ENCODE measurements around the gene SNCAIP.

Gene SNCAIP

DNA sequence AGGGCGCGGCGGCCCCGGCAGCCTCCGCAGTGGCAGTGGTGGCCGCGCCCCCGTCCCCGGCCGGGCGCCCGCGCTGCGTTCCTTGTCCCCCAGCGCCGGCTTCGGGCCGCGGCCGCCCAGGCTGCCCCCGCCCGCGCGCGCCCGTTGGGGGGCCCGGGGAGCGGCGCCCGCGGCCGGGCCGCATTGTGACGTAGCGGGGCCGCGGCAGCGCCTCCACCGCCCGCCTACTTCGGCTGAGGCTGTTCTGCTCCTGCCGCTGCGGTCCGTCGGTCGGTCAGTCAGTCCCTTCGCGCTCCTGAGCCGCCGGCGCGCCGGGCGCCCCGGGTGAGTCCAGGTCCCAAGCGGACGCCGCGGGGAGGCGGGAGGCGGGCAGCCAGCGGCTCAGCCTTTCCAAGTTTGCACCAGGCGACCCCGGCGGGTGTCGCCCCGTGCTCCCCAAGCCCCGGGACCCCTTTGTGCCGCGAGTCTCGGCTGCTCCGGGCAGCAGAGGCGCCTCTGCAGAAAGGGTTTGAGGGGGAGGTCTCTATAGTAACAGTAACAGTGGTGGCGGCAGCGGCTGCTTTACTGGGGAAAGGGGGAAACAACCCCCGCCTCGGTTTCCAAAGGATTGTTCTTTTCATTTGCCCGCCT is at the start of gene SNCAIP:
Gene SNCAIP (plus strand): TSS at position 277 of the 630 bp plus-strand sequence. CDS start 78,898 bp downstream, outside the sequence.
- no peak for DNase-seq

- DNase-seq: no peak
Observed at GRCh38 chr5:122263352-122264030, 48.5 kb upstream of the SNCAIP start.

GRCh38 chr5:122264610-122265009 is 47.4 kb upstream of the SNCAIP start:
- no peak for DNase-seq

- DNase-seq: no peak
Observed at GRCh38 chr5:122267185-122267584, 44.9 kb upstream of the SNCAIP start.

- no peak for DNase-seq
Observed at GRCh38 chr5:122273696-122274095, 38.3 kb upstream of the SNCAIP start.

DNA sequence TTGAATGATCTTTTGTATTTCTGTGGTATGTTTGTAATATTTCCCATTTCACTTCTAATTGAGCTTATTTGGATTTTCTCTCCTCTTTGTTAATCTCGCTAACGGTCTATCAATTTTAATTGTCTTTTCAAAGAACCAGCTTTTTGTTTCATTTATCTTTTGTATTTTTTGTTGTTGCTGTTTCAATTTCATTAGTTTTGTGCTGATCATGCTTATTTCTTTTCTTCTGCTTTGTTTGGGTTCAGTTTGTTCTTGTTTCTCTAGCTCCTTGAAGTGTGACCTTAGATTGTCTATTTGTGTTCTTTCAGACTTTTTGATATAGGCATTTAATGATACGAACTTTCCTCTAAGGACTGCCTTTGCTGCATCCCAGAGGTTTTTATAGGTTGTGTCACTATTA is 28.4 kb upstream of the SNCAIP start:
- DNase-seq: no peak

DNA sequence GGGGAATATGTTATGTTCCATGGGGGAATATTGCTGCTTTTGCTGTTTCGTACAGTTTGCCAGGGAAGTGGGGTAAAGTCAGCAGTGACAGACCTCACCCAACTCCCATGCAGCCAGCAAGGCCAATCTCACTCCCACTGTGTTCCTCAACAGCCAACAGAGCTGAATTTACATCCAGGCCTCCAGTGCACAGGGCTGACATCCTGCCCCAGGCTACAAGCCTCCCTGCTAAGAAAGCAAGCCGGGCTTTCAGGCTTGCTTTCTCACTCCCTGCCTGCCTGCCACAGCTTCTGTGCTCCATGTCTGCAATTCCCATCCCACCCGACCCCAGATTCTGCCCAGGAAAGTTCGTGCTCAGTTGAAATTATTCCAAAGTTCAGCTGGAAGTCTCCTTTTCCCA is 25.5 kb upstream of the SNCAIP start:
- DNase-seq: no peak

GRCh38 chr5:122287101-122287500 is 24.9 kb upstream of the SNCAIP start:
- no peak for DNase-seq

- no peak for DNase-seq
Observed at GRCh38 chr5:122291000-122291901, 20.8 kb upstream of the SNCAIP start.

GRCh38 chr5:122292332-122292731 is 19.7 kb upstream of the SNCAIP start:
- no peak for DNase-seq

DNA sequence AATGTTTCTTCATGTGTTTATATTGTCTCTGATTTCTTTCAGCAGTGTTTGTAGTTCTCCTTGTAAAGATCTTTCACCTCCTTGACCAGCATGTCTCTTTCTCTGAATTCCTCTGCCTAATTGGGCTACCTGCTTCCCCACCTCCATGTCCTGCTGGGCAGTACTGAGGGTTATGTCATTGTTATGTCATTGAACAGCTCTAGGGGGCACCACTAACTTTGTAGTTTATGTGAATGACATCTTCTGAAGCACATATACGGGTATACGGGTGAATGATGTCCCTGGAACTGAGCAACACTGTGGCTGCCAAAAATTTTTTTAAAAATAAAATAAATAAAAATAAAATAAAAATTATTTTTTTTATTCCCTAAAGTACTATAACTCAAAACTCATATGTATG is 16.9 kb upstream of the SNCAIP start:
- no peak for DNase-seq

GRCh38 chr5:122296871-122297270 is 15.2 kb upstream of the SNCAIP start:
- no peak for DNase-seq

- DNase-seq: no peak
Observed at GRCh38 chr5:122297587-122298298, 14.3 kb upstream of the SNCAIP start.

DNA sequence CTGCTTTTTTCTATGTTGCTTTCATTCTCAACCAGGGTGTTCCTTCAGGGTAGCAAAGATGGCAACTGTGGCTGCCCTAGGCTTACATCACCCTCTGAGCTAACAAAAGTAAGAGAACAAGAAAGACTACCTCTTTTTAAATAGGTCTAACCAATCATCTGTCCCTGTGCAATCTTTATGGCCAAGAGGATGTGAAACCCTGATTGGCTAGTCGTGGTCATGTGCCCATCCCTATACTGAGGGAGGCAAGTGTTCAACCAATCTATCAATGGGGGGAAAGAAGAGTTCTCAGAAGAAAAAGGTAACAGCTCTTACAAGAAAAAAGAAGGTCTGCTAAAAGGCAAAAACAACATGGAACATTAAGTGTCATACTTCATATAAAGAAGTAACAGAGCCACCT is 11.7 kb upstream of the SNCAIP start:
- no peak for DNase-seq

DNA sequence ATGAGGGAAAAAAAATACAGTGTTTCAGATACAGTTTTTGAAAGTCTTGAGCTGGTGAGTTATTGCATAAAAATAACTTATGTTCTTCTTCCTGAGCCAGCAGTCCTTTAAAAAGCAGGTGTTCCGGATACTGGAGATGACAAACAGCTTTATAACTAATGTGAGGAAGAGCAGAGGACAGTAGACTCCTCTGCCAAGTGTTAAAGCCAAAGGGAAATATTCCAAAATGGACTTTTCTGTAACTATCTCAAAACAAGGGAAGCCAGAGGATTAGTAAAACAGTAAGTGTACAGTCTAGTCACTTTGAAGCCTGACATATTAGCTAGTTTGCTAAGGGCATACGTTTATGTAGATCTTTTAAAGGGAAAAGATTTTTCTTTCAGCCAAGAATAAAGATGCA is 11.0 kb upstream of the SNCAIP start:
- no peak for DNase-seq

GRCh38 chr5:122304471-122305215 is 7.4 kb upstream of the SNCAIP start:
- DNase-seq: no peak

DNA sequence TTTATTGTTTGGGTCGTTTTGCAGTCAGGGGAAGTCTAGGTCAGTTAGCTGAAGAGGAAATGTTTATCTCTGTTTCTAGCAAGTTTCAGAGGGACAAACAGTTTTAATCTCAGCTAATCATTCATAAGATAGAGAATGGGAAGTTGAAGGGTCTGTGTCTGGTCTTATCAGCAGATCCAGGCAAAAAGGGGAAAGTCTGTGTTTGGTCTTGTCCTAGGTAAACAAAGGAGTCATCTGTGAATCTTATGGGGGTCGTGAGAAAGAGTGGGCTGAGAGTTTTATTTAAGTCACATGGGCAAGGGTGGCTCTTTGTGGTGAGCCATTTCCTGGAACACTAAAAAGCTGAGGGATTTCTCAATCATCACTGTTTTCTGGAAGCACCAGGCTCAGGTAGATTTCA is 5.6 kb upstream of the SNCAIP start:
- DNase-seq: no peak

DNA sequence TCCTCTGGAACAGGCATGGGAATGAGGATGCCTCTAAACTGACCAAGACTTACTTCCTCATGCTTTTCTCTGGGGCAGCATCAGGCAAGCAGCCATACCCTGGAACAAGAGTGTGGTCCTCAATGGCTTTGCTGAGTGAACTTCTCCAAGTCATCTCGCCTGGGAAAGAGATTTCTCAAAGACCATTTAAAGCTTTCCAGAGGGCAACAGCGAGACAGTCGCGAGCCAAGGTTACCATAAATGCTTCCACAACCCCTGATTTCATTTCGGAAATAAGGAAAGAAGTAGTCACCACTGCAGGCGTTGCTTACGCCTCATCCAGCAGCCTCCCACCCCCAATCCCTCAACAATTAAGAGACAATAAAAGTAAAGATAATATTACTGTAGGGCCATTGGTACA is 1.1 kb upstream of the SNCAIP start:
- no peak for DNase-seq

DNA sequence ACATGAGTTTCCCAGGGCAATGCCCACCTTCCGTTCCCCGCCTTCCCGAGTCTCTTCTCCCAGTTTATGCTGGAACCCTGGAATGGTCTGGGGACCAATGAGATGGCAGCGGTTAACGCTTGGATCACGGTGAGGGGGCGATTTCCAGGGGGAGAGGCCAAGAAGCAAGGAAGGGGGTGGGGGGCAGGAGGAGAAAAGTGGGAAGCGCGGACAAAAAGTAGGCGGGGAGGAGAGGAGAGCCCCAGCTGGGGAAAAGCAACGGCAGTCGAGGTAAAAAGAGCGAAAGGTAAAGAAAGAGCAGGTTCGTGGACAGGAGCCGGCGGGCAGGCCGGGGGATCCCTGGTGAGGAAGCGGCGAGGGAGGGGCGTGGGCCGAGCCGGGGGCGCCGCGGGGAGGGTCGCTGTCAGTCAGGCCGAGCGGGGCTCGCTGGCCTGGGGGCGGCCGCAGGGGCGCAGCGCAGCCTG is 508 bp upstream of the SNCAIP start:
- DNase-seq: no peak

GRCh38 chr5:122312591-122313406 is 762 bp downstream of the SNCAIP start:
- no peak for DNase-seq

DNA sequence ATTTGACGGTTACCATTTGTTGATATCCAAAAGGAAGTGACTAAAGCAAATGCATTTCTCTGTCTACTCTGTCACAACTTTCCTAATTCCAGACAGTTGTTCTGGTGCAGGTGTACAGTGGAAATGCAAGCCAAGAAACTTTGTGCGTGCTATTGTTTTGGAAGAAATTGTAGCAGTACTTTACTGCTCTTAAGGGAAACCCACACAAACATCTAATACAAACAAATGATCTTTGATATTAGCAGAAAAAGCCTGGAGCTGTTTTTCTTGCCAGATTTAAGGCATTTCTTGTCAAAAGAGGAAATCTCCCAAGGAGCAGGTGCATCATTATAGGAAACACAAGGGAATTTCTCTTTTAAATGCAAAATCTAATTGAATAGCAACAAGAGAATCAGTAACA is 2.0 kb downstream of the SNCAIP start:
- no peak for DNase-seq
